Naive thymus-derived CD4-positive, alpha-beta T cell (primary cell): ENCODE results near the gene CRADD. TPM values are rescaled to one million over a fixed set of nuclear protein-coding genes. Genes with fewer than 3 reads are reported as not detected.

Experiments used
- ATAC-seq: fragments of 150-1000 bp; cut with Tn5 transposase; 2 replicates; pipeline ENCODE4 v1.10.0; 2021; ENCODE audit warnings: mild to moderate bottlenecking, moderate library complexity
- CTCF ChIA-PET: fragments of 350-600 bp; sonication (Branson Sonifier 250); formaldehyde crosslinking; loops from one replicate; lab custom pipeline; 2021; ENCODE audit warnings: antibody characterized with exemption; lab: Charles Lee
- POLR2A ChIA-PET: fragments of 350-600 bp; sonication (Branson Sonifier 250); formaldehyde crosslinking; loops from one replicate; lab custom pipeline; 2021; ENCODE audit warnings: antibody characterized with exemption, inconsistent platforms; lab: Charles Lee
- DNase-seq, 9 donors: peaks; one replicate each; pipeline versions ENCODE4 v3.0.0 to v3.0.0-alpha.2; 2020 to 2022; ENCODE audit warnings: mixed read lengths in 1 of 9
- H3K27ac ChIP-seq: one replicate; pipeline ENCODE4 v1.7.0; 2013; ENCODE audit warnings: mild to moderate bottlenecking, low read depth, low read length, moderate library complexity
- H3K27me3 ChIP-seq, 2 donors: one replicate each; pipeline ENCODE4 v1.7.0; 2013; ENCODE audit warnings: low read length in 2 of 2, mild to moderate bottlenecking in 2 of 2, moderate library complexity in 2 of 2; ENCODE audit not compliant: control insufficient read depth in 2 of 2, insufficient read depth in 2 of 2
- H3K36me3 ChIP-seq, 3 experiments: 1 replicate in 2 of 3; 2 replicates in 1 of 3; pipeline ENCODE4 v1.7.0; 2013; ENCODE audit warnings: low read length in 3 of 3, mild to moderate bottlenecking in 3 of 3, moderate library complexity in 1 of 3; ENCODE audit not compliant: insufficient read depth in 3 of 3, control insufficient read depth in 2 of 3
- H3K4me1 ChIP-seq, 2 donors: one replicate each; pipeline ENCODE4 v1.7.0; 2013; ENCODE audit warnings: low read length in 2 of 2, mild to moderate bottlenecking in 2 of 2, moderate library complexity in 1 of 2; ENCODE audit not compliant: control insufficient read depth in 2 of 2, insufficient read depth in 2 of 2
- H3K4me3 ChIP-seq: 2 replicates; pipeline ENCODE4 v1.7.0; 2013; ENCODE audit warnings: mild to moderate bottlenecking, low read length
- H3K9me3 ChIP-seq, 3 experiments: 1 replicate in 2 of 3; 2 replicates in 1 of 3; pipeline ENCODE4 v1.7.0; 2013; ENCODE audit warnings: low read length in 3 of 3; ENCODE audit not compliant: control insufficient read depth in 2 of 3
- H3K27ac Mint-ChIP-seq, 9 donors: one replicate each; pipeline ENCODE4 v1.8.0; 2020 to 2022; ENCODE audit warnings: mixed read lengths in 9 of 9, mild to moderate bottlenecking in 8 of 9, moderate library complexity in 5 of 9, inconsistent platforms in 2 of 9
- H3K27me3 Mint-ChIP-seq, 5 donors: one replicate each; pipeline ENCODE4 v1.8.0; 2021 to 2022; ENCODE audit warnings: mixed read lengths in 5 of 5, mild to moderate bottlenecking in 1 of 5
- H3K36me3 Mint-ChIP-seq, 5 donors: one replicate each; pipeline ENCODE4 v1.8.0; 2020 to 2022; ENCODE audit warnings: mixed read lengths in 5 of 5, mild to moderate bottlenecking in 3 of 5, inconsistent platforms in 1 of 5
- H3K4me1 Mint-ChIP-seq, 7 donors: one replicate each; pipeline ENCODE4 v1.8.0; 2020 to 2022; ENCODE audit warnings: mixed read lengths in 7 of 7, mild to moderate bottlenecking in 3 of 7, inconsistent platforms in 1 of 7
- H3K4me3 Mint-ChIP-seq, 10 donors: one replicate each; pipeline ENCODE4 v1.8.0; 2020 to 2022; ENCODE audit warnings: mild to moderate bottlenecking in 10 of 10, mixed read lengths in 10 of 10, moderate library complexity in 6 of 10, inconsistent platforms in 2 of 10
- H3K9me3 Mint-ChIP-seq, 11 donors: one replicate each; pipeline ENCODE4 v1.8.0; 2020 to 2022; ENCODE audit warnings: mixed read lengths in 11 of 11, mild to moderate bottlenecking in 4 of 11, inconsistent platforms in 1 of 11, moderate library complexity in 1 of 11
- intact Hi-C, 2 donors: fragments of 100-400 bp; cut with micrococcal nuclease; formaldehyde crosslinking; loops; one replicate each; pipeline ENCODE4 v1.15.1; 2023
- polyA plus RNA-seq, 2 donors: library from polyadenylated mRNA; unstranded; fragments of 300-500 nt; fragmentation: Illumina TruSeq; gene quantifications; one replicate each; pipeline ENCODE4 v1.2.3, GENCODE V29; 2021
- total RNA-seq, 6 experiments: library from RNA in 5 of 6; stranded (reverse) in 5 of 6; gene quantifications; 1 replicate in 5 of 6; 2 replicates in 1 of 6; pipeline ENCODE4 v1.2.3 and lab custom pipeline; 2021 to 2026

Gene CRADD
- total and polyA plus RNA-seq, 7 experiments from 2014 or later, result 11.4 to 17.1 (median 13.8) TPM

DNA sequence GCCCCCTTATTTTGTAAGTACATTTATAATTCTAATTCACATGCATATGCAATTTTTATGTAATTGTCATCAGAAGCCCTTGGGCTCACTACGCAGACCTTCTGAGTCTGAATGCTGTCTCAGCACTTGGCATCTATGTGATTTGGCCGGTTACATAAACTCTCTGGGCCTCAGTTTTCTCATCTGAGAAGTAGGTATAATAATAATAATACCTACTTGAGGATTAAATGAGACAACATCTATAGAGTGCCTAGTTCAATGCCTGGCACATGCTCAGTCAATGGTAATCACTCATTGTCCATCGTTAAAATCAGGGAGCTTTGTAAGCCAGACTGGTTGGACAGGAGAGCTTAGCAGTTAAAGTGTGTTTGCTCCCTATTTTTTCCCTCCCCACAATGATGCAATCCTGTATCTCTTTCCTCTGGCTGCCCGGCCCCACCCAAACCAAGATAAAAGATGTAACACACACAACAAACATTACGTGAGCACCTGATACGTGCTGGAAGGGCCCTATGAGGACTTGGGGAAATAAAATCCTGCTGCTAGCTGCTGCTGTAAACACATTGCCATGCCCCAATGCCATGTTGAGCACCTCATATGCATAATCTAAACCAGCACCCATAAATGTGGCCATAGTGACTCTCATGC lies 235.0 kb downstream of the CRADD start:
- H3K9me3 Mint-ChIP-seq, result peaks cover 0 to 6% (median 0%) of the 10 kb centered on the region in 11 donors
- peaks cover 0 to 5% (median 0%) of the 10 kb centered on the region in 7 donors for H3K4me1 Mint-ChIP-seq
- H3K36me3 ChIP-seq, result no peaks in the 10 kb centered on the region
- ATAC-seq, result no peak
- DNase-seq, result no peak
- H3K27ac ChIP-seq, result no peak overlapping the region
- CTCF ChIA-PET, result no interaction called here
- H3K27me3 Mint-ChIP-seq, result no peaks in the 10 kb centered on the region
- POLR2A ChIA-PET, result no interaction called here
- no peaks in the 10 kb centered on the region for H3K4me1 ChIP-seq
- intact Hi-C loops, result no loop called here
- no peaks in the 10 kb centered on the region for H3K9me3 ChIP-seq
- no peaks in the 10 kb centered on the region for H3K27me3 ChIP-seq
- no peak overlapping the region for H3K27ac Mint-ChIP-seq
- H3K4me3 Mint-ChIP-seq, result no peak overlapping the region
- no peaks in the 10 kb centered on the region for H3K36me3 Mint-ChIP-seq
- no peak overlapping the region for H3K4me3 ChIP-seq

GRCh38 chr12:93913845-93914244 lies 236.7 kb downstream of the CRADD start:
- Mint-ChIP-seq H3K27ac (no peak overlapping the region), H3K9me3 (peaks cover 0 to 10% (median 0%) of the 10 kb centered on the region in 11 donors), H3K4me1 (peaks cover 0 to 5% (median 0%) of the 10 kb centered on the region in 7 donors), H3K4me3 (no peak overlapping the region), H3K36me3 (peaks cover 0 to 1% (median 0%) of the 10 kb centered on the region in 5 donors), H3K27me3 (no peaks in the 10 kb centered on the region)
- Histone ChIP-seq H3K4me3 (no peak overlapping the region), H3K27me3 (no peaks in the 10 kb centered on the region), H3K4me1 (no peaks in the 10 kb centered on the region), H3K36me3 (no peaks in the 10 kb centered on the region), H3K27ac (no peak overlapping the region), H3K9me3 (no peaks in the 10 kb centered on the region)
- POLR2A ChIA-PET, result no interaction called here
- ATAC-seq (no peak), DNase-seq (no peak)
- CTCF ChIA-PET, result interaction anchor here (0.6 kb wide), 1 partner anchor 1126 kb away, joined by 6 read pairs; no protein-coding TSS in a partner anchor
- intact Hi-C loops, result no loop called here

DNA sequence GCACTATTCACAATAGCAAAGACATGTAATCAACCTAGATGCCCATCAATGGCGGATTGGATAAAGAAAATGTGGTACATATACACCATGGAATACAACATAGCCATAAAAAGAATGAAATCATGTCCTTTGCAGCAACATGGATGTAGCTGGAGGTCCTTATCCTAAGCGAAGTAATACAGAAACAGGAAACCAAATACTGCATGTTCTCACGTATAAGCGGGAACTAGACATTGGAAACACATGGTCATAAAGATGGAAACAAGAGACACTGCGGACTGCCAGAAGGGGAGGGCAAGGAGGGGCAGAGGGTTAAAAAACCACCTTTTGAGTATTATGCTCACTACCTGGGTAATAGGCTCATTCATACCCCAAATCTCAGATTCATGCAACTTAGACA lies 237.1 kb downstream of the CRADD start:
- no peaks in the 10 kb centered on the region for H3K4me1 ChIP-seq

GRCh38 chr12:93915411-93915810 lies 238.2 kb downstream of the CRADD start:
- no peaks in the 10 kb centered on the region for H3K27me3 ChIP-seq
- Mint-ChIP-seq H3K27ac (no peak overlapping the region), H3K4me3 (no peak overlapping the region), H3K36me3 (peaks cover 0 to 2% (median 0%) of the 10 kb centered on the region in 5 donors), H3K27me3 (no peaks in the 10 kb centered on the region), H3K4me1 (peaks cover 0 to 5% (median 0%) of the 10 kb centered on the region in 7 donors), H3K9me3 (peaks cover 0 to 10% (median 0%) of the 10 kb centered on the region in 11 donors)
- no peak for DNase-seq
- no peak for ATAC-seq
- H3K27ac ChIP-seq, result no peak overlapping the region
- no peaks in the 10 kb centered on the region for H3K9me3 ChIP-seq
- ChIA-PET POLR2A (no interaction called here), CTCF (no interaction called here)
- intact Hi-C loops, result no loop called here
- no peaks in the 10 kb centered on the region for H3K36me3 ChIP-seq
- H3K4me1 ChIP-seq, result no peaks in the 10 kb centered on the region
- H3K4me3 ChIP-seq, result no peak overlapping the region

More for the DNA sequence above, 237.1 kb downstream of the CRADD start:
- ATAC-seq (no peak), DNase-seq (no peak)
- no peak overlapping the region for H3K4me3 Mint-ChIP-seq
- no peak overlapping the region for H3K4me3 ChIP-seq
- no peaks in the 10 kb centered on the region for H3K27me3 Mint-ChIP-seq
- no peaks in the 10 kb centered on the region for H3K27me3 ChIP-seq
- no peaks in the 10 kb centered on the region for H3K9me3 ChIP-seq
- no peak overlapping the region for H3K27ac ChIP-seq
- CTCF ChIA-PET, result no interaction called here
- peaks cover 0 to 2% (median 0%) of the 10 kb centered on the region in 5 donors for H3K36me3 Mint-ChIP-seq
- no peaks in the 10 kb centered on the region for H3K36me3 ChIP-seq
- H3K4me1 Mint-ChIP-seq, result peaks cover 0 to 5% (median 0%) of the 10 kb centered on the region in 7 donors
- H3K27ac Mint-ChIP-seq, result no peak overlapping the region
- peaks cover 0 to 10% (median 0%) of the 10 kb centered on the region in 11 donors for H3K9me3 Mint-ChIP-seq
- intact Hi-C loops, result no loop called here
- POLR2A ChIA-PET, result no interaction called here

DNA sequence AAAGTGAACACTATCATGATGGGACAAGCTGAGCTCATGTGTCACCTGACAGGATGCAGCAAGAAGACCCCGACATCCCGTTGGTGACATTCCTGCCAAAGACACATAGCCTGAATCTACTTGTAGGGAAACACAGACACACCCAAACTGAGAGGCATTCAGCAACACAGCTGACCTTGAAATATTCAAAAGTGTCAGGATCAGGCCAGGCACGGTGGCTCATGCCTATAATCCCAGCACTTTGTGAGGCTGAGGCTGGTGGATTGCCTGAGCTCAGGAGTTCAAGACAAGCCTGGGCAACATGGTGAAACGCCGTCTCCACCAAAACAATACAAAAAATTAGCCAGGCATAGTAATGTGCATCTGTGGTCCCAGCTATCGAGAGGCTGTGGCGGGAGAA lies 239.2 kb downstream of the CRADD start:
- intact Hi-C loops, result no loop called here
- Histone ChIP-seq H3K27ac (no peak overlapping the region), H3K9me3 (no peaks in the 10 kb centered on the region), H3K27me3 (no peaks in the 10 kb centered on the region), H3K4me1 (no peaks in the 10 kb centered on the region), H3K36me3 (no peaks in the 10 kb centered on the region), H3K4me3 (no peak overlapping the region)
- DNase-seq (no peak), ATAC-seq (no peak)
- Mint-ChIP-seq H3K4me1 (peaks cover 0 to 3% (median 0%) of the 10 kb centered on the region in 7 donors), H3K9me3 (peaks cover 0 to 10% (median 0%) of the 10 kb centered on the region in 11 donors), H3K4me3 (no peak overlapping the region), H3K27ac (no peak overlapping the region), H3K27me3 (no peaks in the 10 kb centered on the region), H3K36me3 (peaks cover 0 to 2% (median 0%) of the 10 kb centered on the region in 5 donors)
- CTCF ChIA-PET, result no interaction called here
- POLR2A ChIA-PET, result no interaction called here

GRCh38 chr12:93918262-93918661 lies 241.1 kb downstream of the CRADD start:
- CTCF ChIA-PET, result no interaction called here
- H3K27me3 Mint-ChIP-seq, result no peaks in the 10 kb centered on the region
- H3K4me1 ChIP-seq, result no peaks in the 10 kb centered on the region
- no peak overlapping the region for H3K27ac Mint-ChIP-seq
- POLR2A ChIA-PET, result no interaction called here
- H3K36me3 Mint-ChIP-seq, result peaks cover 0 to 2% (median 0%) of the 10 kb centered on the region in 5 donors
- no peak for DNase-seq
- H3K4me3 ChIP-seq, result no peak overlapping the region
- no peaks in the 10 kb centered on the region for H3K9me3 ChIP-seq
- no peak overlapping the region for H3K4me3 Mint-ChIP-seq
- peaks cover 0 to 8% (median 0%) of the 10 kb centered on the region in 11 donors for H3K9me3 Mint-ChIP-seq
- no peak for ATAC-seq
- H3K27me3 ChIP-seq, result no peaks in the 10 kb centered on the region
- intact Hi-C loops, result no loop called here
- H3K36me3 ChIP-seq, result no peaks in the 10 kb centered on the region
- H3K4me1 Mint-ChIP-seq, result peaks cover 0 to 9% (median 0%) of the 10 kb centered on the region in 7 donors
- no peak overlapping the region for H3K27ac ChIP-seq

DNA sequence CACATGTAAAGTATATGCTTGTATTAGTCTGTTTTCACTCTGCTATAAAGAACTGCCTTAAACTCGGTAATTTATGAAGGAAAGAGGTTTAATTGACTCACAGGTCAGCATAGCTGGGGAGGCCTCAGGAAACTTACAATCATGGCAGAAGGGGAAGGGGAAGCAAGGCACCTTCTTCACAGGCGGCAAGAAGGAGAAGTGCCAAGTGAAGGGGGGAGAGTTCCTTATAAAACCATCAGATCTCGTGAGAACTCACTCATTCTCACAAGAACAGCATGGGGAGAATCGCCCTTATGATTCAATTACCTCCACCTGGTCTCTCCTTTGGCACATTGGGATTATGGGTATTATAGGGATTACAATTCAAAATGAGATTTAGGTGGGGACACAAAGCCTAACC lies 241.7 kb downstream of the CRADD start:
- peaks cover 0 to 2% (median 0%) of the 10 kb centered on the region in 5 donors for H3K36me3 Mint-ChIP-seq
- Histone ChIP-seq H3K9me3 (no peaks in the 10 kb centered on the region), H3K4me3 (no peak overlapping the region), H3K27me3 (no peaks in the 10 kb centered on the region), H3K36me3 (no peaks in the 10 kb centered on the region), H3K27ac (no peak overlapping the region), H3K4me1 (no peaks in the 10 kb centered on the region)
- no peak overlapping the region for H3K4me3 Mint-ChIP-seq
- no peak for DNase-seq
- no peaks in the 10 kb centered on the region for H3K27me3 Mint-ChIP-seq
- ChIA-PET CTCF (no interaction called here), POLR2A (no interaction called here)
- ATAC-seq, result no peak
- intact Hi-C loops, result no loop called here
- peaks cover 0 to 9% (median under 1%) of the 10 kb centered on the region in 7 donors for H3K4me1 Mint-ChIP-seq
- H3K9me3 Mint-ChIP-seq, result peaks cover 0 to 4% (median 0%) of the 10 kb centered on the region in 11 donors
- no peak overlapping the region for H3K27ac Mint-ChIP-seq
